GM19372 (cell line): ENCODE data around the gene RHBG.

ENCODE experiments used
- ATAC-seq: cut with Tn5 transposase; IDR thresholded peaks from one replicate; pipeline ENCODE4 v1.9.1; 2021; ENCODE audit warnings: mild to moderate bottlenecking, low read depth, moderate library complexity; ENCODE audit not compliant: unreplicated experiment

RHBG gene

DNA sequence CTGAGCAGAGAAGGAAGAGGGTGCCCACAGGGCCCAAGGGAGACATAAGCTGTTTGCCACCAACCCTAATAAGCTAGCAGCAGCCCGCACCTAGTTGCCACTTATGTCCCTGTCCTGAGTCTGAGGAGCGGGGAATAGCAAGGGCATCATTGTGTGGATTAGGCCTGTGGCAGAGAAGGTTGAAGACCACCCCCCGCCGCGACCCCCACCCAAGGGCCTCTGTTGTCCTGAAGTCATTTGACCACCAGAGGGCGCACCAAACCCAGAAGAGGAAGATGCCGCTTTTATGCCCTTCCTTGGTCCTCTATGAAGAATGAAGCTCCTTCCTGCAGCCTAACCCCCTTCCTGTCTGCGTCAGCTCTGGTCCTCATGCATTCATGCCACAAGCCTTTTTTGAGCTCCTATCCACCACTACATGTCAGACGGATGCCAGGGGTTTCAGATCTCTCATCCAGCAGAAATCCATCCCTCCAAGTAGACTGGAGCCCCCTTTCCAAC, 16.6 kb downstream of the RHBG start:
- ATAC-seq = no peak

DNA sequence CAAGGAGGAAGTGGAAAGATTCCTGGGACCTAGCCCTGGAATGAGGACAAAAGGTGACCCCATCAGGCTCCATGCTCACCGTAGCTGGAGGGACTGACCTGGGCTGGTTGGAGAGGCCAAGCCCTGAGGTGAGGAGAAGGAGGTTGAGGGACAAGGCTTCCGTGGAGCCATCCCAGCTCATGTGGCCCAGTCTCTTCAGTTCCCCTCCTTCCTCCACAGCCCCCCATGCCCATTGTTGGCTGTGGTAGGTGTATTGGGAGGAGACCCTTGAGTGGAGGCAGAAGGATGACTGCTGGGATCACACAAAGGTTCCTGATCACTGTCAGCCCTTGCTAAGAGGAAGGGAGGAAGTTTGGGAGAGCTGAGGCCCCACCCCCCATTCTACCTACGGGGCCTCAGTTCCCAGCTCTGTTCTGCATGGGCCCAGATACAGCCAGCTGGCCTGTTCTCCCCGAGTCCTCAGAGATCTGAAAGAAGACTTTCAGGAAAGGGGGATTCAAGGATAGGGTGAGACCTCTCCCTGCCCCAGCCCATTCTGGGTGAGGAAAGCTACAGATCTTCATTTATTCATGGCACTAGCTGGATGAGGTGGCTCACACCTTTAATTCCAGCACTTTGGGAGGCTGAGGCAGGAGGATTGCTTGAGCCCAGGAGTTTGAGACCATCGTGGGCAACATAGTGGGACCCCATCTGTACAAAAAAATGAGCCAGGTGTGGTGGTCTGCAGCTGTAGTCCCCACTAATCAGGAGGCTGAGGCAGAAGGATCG, 17.3 kb downstream of the RHBG start:
- no peak for ATAC-seq

DNA sequence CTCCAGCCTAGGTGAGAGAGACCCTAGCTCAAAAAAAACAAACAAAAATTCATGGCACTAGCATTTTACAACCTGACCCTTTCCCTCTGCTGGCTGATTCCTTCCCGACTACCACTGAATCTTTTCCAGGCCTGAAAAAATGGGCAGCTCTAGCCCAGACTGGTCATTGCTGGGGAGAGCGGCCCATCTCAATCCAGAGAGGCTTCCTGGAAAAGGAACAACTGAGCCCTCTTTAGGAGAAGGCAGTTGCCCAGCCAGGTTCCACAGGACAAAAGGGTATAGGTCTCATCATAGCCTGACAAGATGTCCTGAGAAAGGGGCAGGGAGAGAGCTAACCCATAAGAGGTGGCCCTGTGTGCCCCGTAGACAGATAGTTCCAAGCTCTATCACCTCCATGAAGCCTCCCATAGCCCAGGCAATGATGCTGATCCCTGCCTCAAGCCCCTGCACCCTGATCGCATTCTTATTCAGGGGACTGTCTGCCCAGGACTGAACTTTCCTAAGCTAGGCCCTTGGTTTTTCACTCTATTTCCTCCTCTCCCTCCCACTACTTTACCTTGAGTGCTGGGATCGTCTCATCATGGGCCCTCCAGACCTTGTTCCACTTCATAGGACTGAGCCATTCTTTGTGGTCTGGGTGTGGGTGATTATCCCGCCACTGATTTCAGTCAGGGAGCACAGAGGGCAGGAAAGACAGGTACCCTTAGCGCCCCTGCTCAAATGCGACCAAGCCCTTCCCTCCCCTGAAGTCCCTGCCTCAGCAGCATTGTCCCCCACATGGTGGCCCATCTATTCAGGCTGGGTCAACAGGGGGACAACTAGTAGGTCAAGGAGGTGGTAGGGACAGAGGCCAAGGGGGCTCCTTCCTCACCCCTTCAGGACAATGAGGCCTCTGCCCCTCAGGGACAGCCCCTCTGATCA, 18.2 kb downstream of the RHBG start:
- ATAC-seq = no peak

DNA sequence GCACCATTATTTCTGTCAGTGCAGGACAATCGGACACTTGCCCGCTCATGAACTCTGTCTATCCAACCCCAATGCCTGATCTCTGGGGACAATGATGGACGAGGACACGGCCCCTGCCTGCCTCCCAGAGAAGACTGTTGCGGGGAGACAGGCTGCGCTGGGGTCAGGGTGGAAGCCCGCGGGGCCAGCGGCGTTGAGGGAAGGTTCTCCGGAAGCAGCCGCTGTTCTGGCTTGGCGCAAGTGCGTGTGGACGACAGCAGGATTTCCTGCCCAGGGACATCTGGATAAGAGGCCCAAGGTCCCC, 18.8 kb downstream of the RHBG start:
- ATAC-seq = no peak

DNA sequence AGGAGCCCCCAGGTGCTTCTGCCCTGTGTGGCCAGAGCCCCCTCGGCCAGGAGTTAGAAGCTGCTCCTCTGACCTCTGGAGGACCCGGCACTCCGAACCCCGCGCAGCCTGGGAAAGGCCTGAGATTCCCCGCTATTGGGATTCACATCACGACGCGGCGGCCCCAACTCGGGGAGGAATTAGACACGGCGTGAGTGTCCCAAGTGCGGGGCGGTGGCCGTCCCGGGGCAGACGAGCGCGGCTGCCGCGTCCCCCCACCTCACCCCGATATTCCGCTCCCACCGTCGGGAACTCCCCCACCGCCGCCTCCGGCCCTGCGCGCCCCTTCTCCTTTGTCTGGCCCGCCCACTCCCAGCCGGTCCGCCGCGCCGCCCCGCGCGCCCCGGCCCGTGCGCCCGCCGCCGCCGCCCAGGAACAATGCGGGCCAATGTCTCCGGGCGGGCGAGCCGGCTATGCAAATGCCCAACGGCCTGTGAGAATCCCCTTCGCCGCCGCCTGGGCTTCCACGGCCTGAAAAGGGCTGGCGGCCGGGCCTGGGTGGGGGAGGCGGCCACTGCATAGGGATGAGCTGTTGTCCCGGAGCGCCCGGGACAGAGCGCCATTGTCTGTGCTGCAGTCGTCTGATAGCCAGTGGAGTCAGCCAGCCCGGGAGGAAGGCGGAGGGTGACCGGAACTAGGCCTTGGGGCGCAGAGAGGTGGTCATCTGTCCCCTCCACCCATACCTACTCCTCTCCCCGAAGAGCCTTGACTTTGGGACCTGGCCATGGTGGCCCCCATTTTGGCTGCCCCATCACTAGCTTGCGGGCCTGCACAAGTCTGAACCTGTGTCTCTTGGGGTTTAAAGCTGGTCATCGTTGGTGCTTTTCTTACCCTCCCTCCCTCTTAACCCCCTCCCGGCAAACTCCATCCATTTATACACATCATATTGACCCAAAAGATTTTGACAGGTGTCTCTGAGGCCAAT, 19.4 kb downstream of the RHBG start:
- no peak for ATAC-seq

DNA sequence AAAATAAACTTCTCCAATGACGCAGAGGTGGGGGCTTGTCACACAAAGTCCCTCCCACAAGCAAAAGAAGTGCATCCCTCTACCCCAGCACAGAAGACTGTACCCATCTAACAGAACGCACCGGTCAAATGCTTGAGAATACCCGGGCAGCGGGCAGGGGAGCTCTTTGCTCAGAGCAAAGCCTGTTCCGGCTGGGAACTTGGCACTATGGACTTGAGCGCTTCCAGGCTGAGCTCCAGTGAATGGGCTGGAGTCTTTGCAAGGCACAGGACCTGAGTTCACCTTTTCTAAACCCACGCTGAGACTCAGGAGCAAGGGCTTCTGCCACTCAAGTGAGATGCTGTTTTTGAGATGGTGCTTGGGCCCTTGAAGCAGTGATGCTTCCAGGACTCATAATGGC, 20.3 kb downstream of the RHBG start:
- no peak for ATAC-seq

DNA sequence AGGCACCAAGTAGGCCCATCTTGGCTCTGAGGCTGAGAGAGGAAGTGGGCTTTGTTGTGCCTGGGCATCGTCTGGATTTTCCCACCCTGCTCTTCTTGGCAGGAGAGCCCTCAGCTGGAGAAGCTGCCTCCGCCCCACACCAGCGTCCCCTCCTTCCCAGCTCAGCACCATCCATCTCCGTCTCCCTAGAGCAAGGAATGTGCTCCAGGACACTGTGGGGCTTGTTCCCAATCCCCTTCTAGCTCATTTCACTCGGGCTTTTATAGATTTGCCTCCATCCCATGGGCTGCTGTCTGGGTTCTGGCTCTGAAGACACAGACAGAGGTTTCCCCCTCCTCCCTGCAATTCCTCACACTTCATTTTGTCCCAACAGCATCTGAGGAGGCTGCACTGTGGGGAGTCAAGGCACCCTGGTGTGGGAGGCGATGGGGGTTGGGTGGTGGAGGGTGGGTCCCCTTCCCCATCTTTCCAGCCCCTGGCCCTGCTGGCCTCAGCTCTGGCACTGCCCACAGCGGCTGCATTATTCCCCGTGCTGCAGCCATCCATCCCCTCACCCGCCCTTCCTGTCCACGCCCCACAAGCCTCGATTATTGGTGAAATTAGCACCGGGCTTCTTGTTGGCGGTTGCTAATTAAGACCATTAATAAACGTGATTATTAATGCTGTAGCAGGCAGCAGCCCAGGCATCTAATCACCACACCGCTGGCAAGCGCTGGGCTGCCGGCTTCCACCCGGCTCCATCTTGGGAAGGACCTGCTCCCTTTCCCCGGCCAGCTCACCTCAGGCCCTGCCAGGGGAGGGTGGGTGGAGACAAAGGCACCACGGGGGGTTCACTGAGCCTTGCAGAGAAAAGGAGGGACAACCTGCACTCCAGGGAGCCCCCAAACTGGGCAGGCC, 21.7 kb downstream of the RHBG start:
- ATAC-seq = no peak

DNA sequence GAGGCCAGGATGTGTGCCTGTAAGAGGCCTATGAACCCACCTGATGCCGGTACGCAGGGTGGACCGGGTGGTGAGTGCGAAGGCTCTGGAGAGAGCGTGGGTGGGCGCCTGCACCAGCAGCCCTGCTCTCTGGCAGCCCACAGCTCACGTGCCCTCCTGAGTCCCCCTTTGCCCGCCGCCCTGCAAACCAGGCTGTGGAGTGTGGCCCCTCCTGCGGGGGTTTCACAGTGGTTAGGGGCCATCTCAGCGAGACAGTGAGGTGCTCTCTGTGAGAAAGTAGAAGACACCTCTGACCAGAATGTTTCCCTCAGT, 22.3 kb downstream of the RHBG start:
- ATAC-seq = no peak

DNA sequence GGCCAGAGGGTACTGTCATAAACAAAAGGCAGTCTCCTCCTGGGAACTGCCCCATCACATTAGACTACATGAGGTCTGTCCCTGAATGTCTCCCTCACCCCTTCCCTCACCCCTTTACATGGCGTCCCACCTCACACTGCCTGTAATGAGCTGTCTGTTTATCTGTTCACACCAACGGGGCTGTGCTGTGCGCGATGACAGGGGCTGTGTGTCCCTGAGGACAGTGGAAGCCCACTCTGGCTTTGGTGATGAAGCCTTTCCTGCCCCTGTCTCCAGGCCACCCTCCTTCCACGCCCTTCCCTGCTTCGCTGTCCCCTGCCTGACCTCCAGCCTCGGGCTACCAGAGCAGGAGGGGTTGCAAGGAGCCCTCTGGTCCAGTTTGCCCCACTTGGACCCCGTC, 22.7 kb downstream of the RHBG start:
- no peak for ATAC-seq

DNA sequence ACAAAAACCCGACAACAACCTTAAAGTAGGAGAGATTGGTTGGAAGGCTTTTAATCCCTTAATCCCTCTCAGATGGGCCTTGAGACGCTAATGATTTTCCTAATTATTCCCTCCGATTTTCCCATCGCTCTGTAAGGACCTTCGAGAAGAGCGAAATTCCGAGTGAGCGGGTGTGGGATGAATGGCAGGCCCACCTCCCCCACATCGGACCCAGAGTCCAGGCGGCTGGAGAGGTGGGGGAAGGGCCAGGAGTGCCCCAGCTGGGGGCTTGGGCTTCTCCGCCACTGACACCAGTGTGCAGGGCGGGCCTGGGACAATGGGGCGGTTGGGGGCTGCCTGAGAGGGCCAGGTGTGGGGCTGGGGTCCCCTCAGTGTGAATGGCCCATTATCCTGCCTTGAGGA, 23.4 kb downstream of the RHBG start:
- ATAC-seq = no peak

DNA sequence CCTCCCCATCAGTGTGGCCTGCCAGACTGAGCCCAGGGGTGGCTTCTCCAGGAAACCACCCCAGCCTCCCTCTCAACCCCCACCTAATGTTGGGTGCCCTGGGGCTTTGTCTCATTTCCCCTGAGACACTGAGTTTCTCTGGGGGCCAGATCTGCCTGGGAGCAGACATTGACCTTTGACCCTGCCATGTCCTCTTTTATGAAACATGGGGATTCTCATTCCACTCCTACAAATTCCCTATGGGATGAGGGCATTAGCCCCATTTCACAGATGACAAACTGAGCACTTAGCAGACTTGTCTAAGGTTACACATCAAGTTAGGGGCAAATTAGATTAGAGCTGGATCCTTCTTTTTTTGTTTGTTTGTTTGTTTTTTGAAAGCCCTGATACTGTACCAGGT, 24.1 kb downstream of the RHBG start:
- ATAC-seq = no peak

DNA sequence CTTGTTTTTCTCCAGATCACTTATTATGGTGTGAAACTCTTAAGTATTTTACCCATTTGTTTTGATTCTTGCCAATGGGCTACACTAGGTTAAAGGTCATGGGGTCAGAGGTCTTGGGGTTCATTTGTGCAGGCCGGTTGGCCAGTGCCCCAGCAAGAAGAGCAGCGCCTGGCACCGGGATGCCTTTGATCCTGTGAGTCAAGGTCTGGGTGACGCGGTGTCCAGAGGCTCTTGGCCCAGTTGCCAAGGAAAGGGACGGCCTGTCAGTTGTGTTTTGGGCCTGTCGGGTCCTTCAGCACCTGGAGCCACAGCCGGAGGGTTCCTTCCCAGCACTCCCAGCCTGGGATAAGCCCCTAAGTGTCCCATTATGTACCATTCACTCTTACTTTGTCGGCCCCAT, 25.1 kb downstream of the RHBG start:
- no peak for ATAC-seq

DNA sequence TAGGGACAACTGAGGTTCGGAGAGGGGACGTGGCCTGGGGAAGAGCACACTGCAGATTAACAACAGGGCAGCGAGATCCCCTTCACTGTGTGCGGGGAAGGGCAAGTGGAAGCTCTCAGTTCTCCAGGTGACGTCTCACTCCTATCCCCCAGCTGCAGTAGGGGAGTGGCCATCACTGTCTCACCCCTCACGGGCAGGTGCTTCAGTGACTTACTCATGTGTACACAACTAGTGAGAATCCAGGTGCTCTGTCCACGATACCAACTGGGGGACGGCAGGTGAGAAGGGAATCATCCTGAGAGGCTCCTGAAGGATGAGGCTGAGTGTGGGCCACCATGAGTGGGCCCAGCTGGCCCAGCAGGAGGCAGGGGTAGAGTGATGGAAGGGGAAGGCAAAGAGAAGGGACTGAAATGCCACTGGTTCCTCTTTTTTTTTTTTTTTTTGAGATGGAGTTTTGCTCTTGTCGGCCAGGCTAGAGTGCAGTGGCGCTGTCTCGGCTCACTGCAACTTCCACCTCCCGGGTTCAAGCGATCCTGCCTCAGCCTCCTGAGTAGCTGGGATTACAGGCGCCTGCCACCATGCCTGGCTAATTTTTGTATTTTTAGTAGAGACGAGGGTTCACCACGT, 25.9 kb downstream of the RHBG start:
- no peak for ATAC-seq

DNA sequence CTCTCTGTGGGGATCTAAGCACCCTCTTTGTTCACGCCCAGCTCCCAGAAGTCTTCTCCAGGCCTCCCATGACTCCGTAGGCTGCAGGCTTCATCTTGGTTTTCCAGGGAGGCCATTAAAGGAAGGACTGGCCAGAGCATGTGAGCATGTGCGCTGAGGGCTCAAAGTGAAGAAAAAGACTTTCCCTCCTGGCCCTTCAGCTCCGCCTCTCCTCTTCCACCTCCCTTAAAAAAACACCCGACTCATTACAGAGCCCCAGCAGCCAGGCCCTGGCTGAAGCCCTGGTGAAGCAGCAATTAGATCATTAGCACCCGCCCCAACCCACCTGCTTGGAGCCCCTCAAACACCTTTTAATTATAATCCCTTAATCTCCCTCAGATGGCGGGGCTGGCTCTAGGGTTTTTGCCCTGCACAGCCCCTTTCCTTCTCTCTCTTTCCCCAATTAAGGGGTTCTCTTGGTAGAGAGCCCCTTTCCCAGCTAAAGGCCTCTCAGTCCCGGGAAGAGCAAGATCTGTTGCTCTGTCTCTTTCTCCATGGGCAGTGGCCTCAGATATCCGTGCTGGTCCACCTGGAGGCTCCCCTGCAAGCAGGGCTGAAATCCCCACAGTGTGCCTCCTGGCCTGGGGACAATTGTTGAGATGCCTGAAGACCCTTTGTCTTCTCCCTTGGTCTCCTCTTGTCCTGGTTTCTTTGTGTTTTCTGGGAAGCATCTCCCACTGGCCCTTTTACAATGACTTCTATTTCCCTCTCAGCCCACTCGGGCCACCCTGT, 30.5 kb downstream of the RHBG start:
- no peak for ATAC-seq

DNA sequence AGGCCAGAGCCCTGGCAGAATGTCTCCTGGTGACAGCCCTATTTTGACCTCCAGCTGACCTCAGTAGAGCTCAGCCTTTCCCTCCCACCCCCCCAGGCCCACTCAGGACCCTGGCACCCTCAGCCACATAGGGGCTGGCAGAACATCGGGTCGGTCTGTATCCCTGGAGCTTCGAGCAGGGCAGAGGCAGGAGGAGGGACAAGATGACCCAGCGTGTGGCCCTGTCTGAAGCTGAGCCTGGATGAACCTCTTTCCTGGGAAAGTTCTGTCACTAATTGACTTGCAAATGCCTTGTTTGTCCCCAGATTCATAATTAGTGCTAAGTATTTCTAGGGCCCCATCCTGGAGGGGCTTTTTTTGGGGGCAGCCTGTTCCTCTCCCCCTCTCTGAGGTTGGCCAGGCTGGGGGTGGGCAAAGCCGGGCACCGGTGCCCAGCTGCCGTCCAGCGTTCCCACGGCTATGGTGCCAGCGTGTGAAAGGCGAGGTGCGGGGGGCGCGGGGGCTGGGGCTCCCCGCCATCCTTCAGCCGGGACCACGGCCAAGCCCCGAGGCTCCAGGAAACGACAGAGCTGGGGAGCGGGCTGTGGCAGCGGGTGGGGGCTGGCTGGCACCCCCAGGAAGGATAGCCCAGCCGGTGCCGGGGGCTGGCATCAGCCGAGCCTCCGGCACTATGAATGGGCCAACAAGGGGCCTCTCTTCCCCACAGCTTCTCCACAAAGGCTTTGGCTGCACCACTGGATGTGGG, 31.4 kb downstream of the RHBG start:
- ATAC-seq = no peak

DNA sequence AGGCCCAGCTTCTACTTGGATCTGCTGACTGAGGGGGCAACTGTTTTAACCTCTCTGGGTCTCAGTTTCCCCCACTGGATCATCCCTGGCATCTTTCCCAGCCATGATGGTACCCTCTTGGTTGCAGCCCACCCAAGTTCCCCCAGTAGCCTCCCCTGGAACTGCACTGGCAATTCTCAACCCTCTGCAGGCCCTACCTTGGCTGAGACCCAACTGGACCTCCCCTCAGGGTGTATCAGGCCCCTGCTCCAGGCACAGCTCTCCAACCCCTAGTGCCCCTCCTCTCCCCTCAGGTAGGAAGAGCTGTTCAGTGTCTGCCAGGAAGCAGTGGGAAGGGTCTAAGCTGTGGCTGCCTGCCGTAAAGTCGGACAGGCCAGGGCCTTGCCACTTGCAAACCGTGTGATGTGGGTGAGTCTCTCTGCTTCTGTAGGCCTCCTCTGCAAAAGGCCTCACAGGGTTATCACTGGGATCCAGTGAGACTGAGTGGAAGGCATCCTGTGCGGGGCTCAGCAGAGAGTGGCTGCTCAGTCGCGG, 32.1 kb downstream of the RHBG start:
- ATAC-seq = no peak

DNA sequence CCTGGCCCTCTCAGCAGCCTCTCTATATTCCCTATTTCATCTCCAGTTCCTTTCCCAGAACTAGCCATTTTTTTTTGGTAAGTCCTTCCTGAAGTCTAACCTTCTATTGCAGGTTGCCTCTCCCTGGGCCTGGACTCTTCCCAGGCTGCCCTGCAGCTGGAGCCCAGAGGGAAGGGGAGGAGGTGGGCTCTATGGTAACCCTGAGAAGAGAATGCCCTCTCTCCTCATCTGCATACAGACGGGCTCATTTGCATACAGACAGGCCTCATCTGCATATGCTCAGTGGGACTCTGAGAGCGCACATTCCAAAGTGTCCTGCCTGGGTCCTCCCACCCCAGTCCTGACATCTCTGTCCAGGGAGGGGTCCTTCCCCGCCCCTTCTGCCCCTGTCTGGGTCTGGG, 32.7 kb downstream of the RHBG start:
- ATAC-seq = no peak
